HCT116 (cell line): Measurements from ENCODE around the gene NOTCH4. TPM values are rescaled to one million over a fixed set of nuclear protein-coding genes. Genes with fewer than 3 reads are reported as not detected.

Source experiments
- ATAC-seq: fragments of 200-7000 bp; cut with Tn5 transposase; 2 replicates; pipeline ENCODE4 v1.9.1; 2020; ENCODE audit warnings: mild to moderate bottlenecking, moderate library complexity
- BruUV-seq: library from RNA; stranded (reverse); fragments of 400-500 nt; replicated peaks from 2 replicates; lab custom pipeline; 2021; lab: Mats Ljungman, UMichigan
- CTCF ChIA-PET: fragments of 300-600 bp; sonication (Branson Sonifier 250); formaldehyde crosslinking; loops from one replicate; lab custom pipeline; 2021; ENCODE audit warnings: antibody characterized with exemption; lab: Charles Lee
- POLR2A ChIA-PET: fragments of 300-600, 350-600 bp; sonication (Branson Sonifier 250); formaldehyde crosslinking; loops from one replicate; lab custom pipeline; 2021; ENCODE audit warnings: antibody characterized with exemption; lab: Charles Lee
- RAD21 ChIA-PET, 2 experiments: fragments of 300-600 bp; sonication (Branson Sonifier 250); formaldehyde crosslinking; loops; one replicate each; lab custom pipeline; 2023; ENCODE audit warnings: low total read pairs in 2 of 2; ENCODE audit not compliant: uncharacterized antibody in 2 of 2, unreplicated experiment in 2 of 2, low non-redundant PET in 1 of 2; lab: Charles Lee
- DNase-seq: peaks from one replicate; pipeline ENCODE4 v3.0.0-alpha.2; 2010; ENCODE audit warnings: low read depth, low spot score
- H2AFZ ChIP-seq: fragments of 200-600 bp; shearing (Covaris generic), sonication (generic); 2 replicates; pipeline ENCODE4 v1.6.1; 2017; ENCODE audit warnings: low read depth, mixed run types, mixed read lengths, antibody characterized with exemption, low read length; ENCODE audit not compliant: poor library complexity, severe bottlenecking
- H3K27ac ChIP-seq: 2 replicates; pipeline ENCODE4 v1.5.1; 2012; ENCODE audit warnings: low read depth, low read length
- H3K27me3 ChIP-seq: fragments of 200-600 bp; sonication (generic); 2 replicates; pipeline ENCODE4 v1.6.1; 2016; ENCODE audit warnings: mixed run types, low read length, mixed read lengths; ENCODE audit not compliant: insufficient read depth
- H3K36me3 ChIP-seq, 2 experiments: fragments of 200-500 bp in 1 of 2; fragments of 200-600 bp in 1 of 2; sonication (Bioruptor generic) in 1 of 2; sonication (generic) in 1 of 2; 2 replicates each; pipeline versions ENCODE4 v1.5.1 to v1.6.1; 2014 to 2016; ENCODE audit warnings: low read length in 2 of 2, inconsistent platforms in 1 of 2, mixed read lengths in 1 of 2, mixed run types in 1 of 2; ENCODE audit not compliant: insufficient read depth in 2 of 2, control insufficient read depth in 1 of 2
- H3K4me1 ChIP-seq, 2 experiments: fragments of 200-600 bp in 1 of 2; sonication (generic) in 1 of 2; 2 replicates each; pipeline versions ENCODE4 v1.5.1 to v1.6.1; 2012 to 2017; ENCODE audit warnings: low read length in 2 of 2, inconsistent platforms in 1 of 2, mild to moderate bottlenecking in 1 of 2, mixed read lengths in 1 of 2, mixed run types in 1 of 2, moderate library complexity in 1 of 2; ENCODE audit not compliant: insufficient read depth in 2 of 2, control insufficient read depth in 1 of 2
- H3K4me2 ChIP-seq: fragments of 200-600 bp; sonication (generic); 2 replicates; pipeline ENCODE4 v1.6.1; 2017; ENCODE audit warnings: mixed run types, low read length, mixed read lengths
- H3K4me3 ChIP-seq, 2 experiments: fragments of 200-600 bp in 1 of 2; sonication (generic) in 1 of 2; replicated peaks in 1 of 2; 2 replicates each; pipeline ENCODE4 v1.5.1; 2011 to 2016; ENCODE audit warnings: low read length in 2 of 2, control low read depth in 1 of 2, low read depth in 1 of 2, mild to moderate bottlenecking in 1 of 2, mixed read lengths in 1 of 2, mixed run types in 1 of 2
- H3K79me2 ChIP-seq: fragments of 200-600 bp; sonication (generic); 2 replicates; pipeline ENCODE4 v1.6.1; 2017; ENCODE audit warnings: mild to moderate bottlenecking, mixed run types, low read length, moderate library complexity, mixed read lengths; ENCODE audit not compliant: insufficient read depth
- H3K9ac ChIP-seq: fragments of 200-600 bp; sonication (generic); 2 replicates; pipeline ENCODE4 v1.6.1; 2016; ENCODE audit warnings: low read length, mixed read lengths
- H3K9me2 ChIP-seq: fragments of 200-600 bp; sonication (generic), shearing (Covaris generic); 2 replicates; pipeline ENCODE4 v1.6.1; 2017; ENCODE audit warnings: mixed run types, mild to moderate bottlenecking, moderate library complexity; ENCODE audit not compliant: insufficient read depth
- H3K9me3 ChIP-seq, 2 experiments: fragments of 200-500 bp in 1 of 2; fragments of 200-600 bp in 1 of 2; sonication (Bioruptor generic) in 1 of 2; sonication (generic) in 1 of 2; 2 replicates each; pipeline ENCODE4 v1.6.1; 2014 to 2017; ENCODE audit warnings: low read length in 2 of 2, mixed read lengths in 2 of 2, inconsistent platforms in 1 of 2, low read depth in 1 of 2, mild to moderate bottlenecking in 1 of 2, mixed run types in 1 of 2, moderate library complexity in 1 of 2; ENCODE audit not compliant: control insufficient read depth in 1 of 2, insufficient read depth in 1 of 2
- H4K20me1 ChIP-seq: fragments of 200-600 bp; sonication (generic), shearing (Covaris generic); 2 replicates; pipeline ENCODE4 v1.6.1; 2017; ENCODE audit warnings: mixed run types, mild to moderate bottlenecking, moderate library complexity; ENCODE audit not compliant: insufficient read depth
- CBX3 ChIP-seq: IDR thresholded peaks from 2 replicates; pipeline ENCODE4 v1.6.1; 2012; ENCODE audit warnings: low read depth
- CEBPB ChIP-seq: IDR thresholded peaks from 2 replicates; pipeline ENCODE4 v1.6.1; 2012; ENCODE audit warnings: low read depth
- CTCF ChIP-seq, 3 experiments: fragments of 200-600 bp in 1 of 3; sonication (generic) in 1 of 3; IDR thresholded peaks in 2 of 3; conservative IDR thresholded peaks in 1 of 3; 2 replicates each; pipeline ENCODE4 v1.5.1; 2012 to 2017; ENCODE audit warnings: low read depth in 2 of 3, low read length in 2 of 3, antibody characterized with exemption in 1 of 3, borderline replicate concordance in 1 of 3, control low read depth in 1 of 3, mild to moderate bottlenecking in 1 of 3, mixed read lengths in 1 of 3, mixed run types in 1 of 3, moderate library complexity in 1 of 3; ENCODE audit not compliant: insufficient read depth in 1 of 3
- EGR1 ChIP-seq: IDR thresholded peaks from 2 replicates; pipeline ENCODE4 v1.6.1; 2012; ENCODE audit warnings: low read depth
- EZH2phosphoT487 ChIP-seq: fragments of 200-600 bp; IDR thresholded peaks from 2 replicates; pipeline ENCODE4 v1.6.1; 2018; ENCODE audit warnings: antibody characterized with exemption, borderline replicate concordance
- FOSL1 ChIP-seq: IDR thresholded peaks from 2 replicates; pipeline ENCODE4 v1.6.1; 2012; ENCODE audit warnings: low read depth
- JUND ChIP-seq: IDR thresholded peaks from 2 replicates; pipeline ENCODE4 v1.6.1; 2012
- MAX ChIP-seq: IDR thresholded peaks from 2 replicates; pipeline ENCODE4 v1.6.1; 2012
- POLR2AphosphoS5 ChIP-seq: IDR thresholded peaks from 2 replicates; pipeline ENCODE4 v1.6.1; 2011; ENCODE audit warnings: mild to moderate bottlenecking, low read depth, low read length, moderate library complexity
- SIN3A ChIP-seq: IDR thresholded peaks from 2 replicates; pipeline ENCODE4 v1.6.1; 2012; ENCODE audit warnings: low read depth
- SP1 ChIP-seq: IDR thresholded peaks from 2 replicates; pipeline ENCODE4 v1.6.1; 2012; ENCODE audit warnings: low read depth
- SRF ChIP-seq: IDR thresholded peaks from 2 replicates; pipeline ENCODE4 v1.6.1; 2012; ENCODE audit warnings: low read depth
- YY1 ChIP-seq: IDR thresholded peaks from 2 replicates; pipeline ENCODE4 v1.6.1; 2011; ENCODE audit warnings: low read length, low read depth, moderate library complexity, mild to moderate bottlenecking; ENCODE audit not compliant: insufficient replicate concordance; ENCODE audit errors: extremely low read depth
- ZFX ChIP-seq: fragments of 450-650 bp; IDR thresholded peaks from 2 replicates; pipeline ENCODE4 v1.6.1; 2017
- intact Hi-C: fragments of 100-400 bp; cut with micrococcal nuclease; formaldehyde crosslinking; loops from 2 replicates; pipeline ENCODE4 v1.10.0; 2022
- total RNA-seq: library from RNA; stranded (reverse); gene quantifications from one replicate; pipeline ENCODE4 v1.2.1, GENCODE V29; 2021; ENCODE audit not compliant: unreplicated experiment

NOTCH4 gene
- total RNA-seq, 1 experiment from 2014 or later = 0.81 TPM

- TF ChIP-seq MAX (no peak), CEBPB (no peak), SIN3A (no peak), EZH2phosphoT487 (no peak), SRF (no peak), JUND (no peak), POLR2AphosphoS5 (no peak), FOSL1 (no peak), SP1 (no peak), EGR1 (no peak), ZFX (no peak), YY1 (no peak), CTCF (IDR thresholded peaks at IDR 0.05 in 2 of 3, conservative IDR thresholded peaks at IDR 0.05 in 1 of 3; ENCODE audit: borderline replicate concordance in 1 of 3, insufficient read depth in 1 of 3, low read depth in 2 of 3, low read length in 2 of 3) (no peak), CBX3 (no peak)
- no peak overlapping the region for H2AFZ ChIP-seq
- intact Hi-C loops = no loop called here
- 0 out of 2 replicates have a peak, but pooled peaks cover 3% of the 10 kb centered on the region for H3K27me3 ChIP-seq
- no peak overlapping the region for H3K4me3 ChIP-seq
- H3K4me2 ChIP-seq = no peak overlapping the region
- H4K20me1 ChIP-seq = no peaks in the 10 kb centered on the region
- DNase-seq (no peak), ATAC-seq (no peak)
- BruUV-seq = no TSS peak
- ChIA-PET CTCF (interaction anchor here (0.7 kb wide), 1 partner anchor 93 kb away, joined by 4 read pairs; no protein-coding TSS in a partner anchor), POLR2A (no interaction called here), RAD21 (no interaction called here)
- no peaks in the 10 kb centered on the region for H3K9me2 ChIP-seq
- H3K27ac ChIP-seq = no peak overlapping the region
- H3K79me2 ChIP-seq = no peaks in the 10 kb centered on the region
- no peaks in the 10 kb centered on the region for H3K4me1 ChIP-seq
- H3K9me3 ChIP-seq = no peaks in the 10 kb centered on the region
- H3K36me3 ChIP-seq = no peaks in the 10 kb centered on the region
- no peak overlapping the region for H3K9ac ChIP-seq
Observed at GRCh38 chr6:32203426-32204267, 20.2 kb downstream of the NOTCH4 start.
